Sigmoid colon (tissue), 3 donors: ENCODE data around the gene GAB2.

Experiments used
- CTCF ChIP-seq, 4 experiments: fragments of 450-650 bp in 3 of 4; fragments of 200-600 bp in 1 of 4; IDR thresholded peaks; one replicate each; pipeline ENCODE4 v1.5.1; 2016 to 2019; ENCODE audit warnings: antibody characterized with exemption in 4 of 4, mild to moderate bottlenecking in 3 of 4, moderate library complexity in 2 of 4
- POLR2A ChIP-seq, 2 donors: fragments of 450-650 bp; IDR thresholded peaks; one replicate each; pipeline ENCODE4 v1.6.1; 2016; ENCODE audit warnings: antibody characterized with exemption in 2 of 2, mild to moderate bottlenecking in 2 of 2, moderate library complexity in 2 of 2

GRCh38 chr11:78325274-78325781 is 92.3 kb downstream of the GAB2 start:
- no peak for TF ChIP-seq POLR2A (IDR thresholded peaks at IDR 0.05)
- no peak for TF ChIP-seq CTCF (IDR thresholded peaks at IDR 0.05)
